GM21423 (cell line): ENCODE results near the gene LUC7L.
A peak's percentile ranks its signal among the peaks of the same experiment; 100 is the strongest.
"Not testable (repeated sequence)": the region's sequence is repeated elsewhere in the genome, so short reads cannot be mapped to it uniquely, and the experiment has no call there.

Experiments
- ATAC-seq: cut with Tn5 transposase; IDR thresholded peaks from one replicate; pipeline ENCODE4 v1.9.1; 2021; ENCODE audit warnings: mild to moderate bottlenecking, moderate library complexity; ENCODE audit not compliant: unreplicated experiment

LUC7L gene

DNA sequence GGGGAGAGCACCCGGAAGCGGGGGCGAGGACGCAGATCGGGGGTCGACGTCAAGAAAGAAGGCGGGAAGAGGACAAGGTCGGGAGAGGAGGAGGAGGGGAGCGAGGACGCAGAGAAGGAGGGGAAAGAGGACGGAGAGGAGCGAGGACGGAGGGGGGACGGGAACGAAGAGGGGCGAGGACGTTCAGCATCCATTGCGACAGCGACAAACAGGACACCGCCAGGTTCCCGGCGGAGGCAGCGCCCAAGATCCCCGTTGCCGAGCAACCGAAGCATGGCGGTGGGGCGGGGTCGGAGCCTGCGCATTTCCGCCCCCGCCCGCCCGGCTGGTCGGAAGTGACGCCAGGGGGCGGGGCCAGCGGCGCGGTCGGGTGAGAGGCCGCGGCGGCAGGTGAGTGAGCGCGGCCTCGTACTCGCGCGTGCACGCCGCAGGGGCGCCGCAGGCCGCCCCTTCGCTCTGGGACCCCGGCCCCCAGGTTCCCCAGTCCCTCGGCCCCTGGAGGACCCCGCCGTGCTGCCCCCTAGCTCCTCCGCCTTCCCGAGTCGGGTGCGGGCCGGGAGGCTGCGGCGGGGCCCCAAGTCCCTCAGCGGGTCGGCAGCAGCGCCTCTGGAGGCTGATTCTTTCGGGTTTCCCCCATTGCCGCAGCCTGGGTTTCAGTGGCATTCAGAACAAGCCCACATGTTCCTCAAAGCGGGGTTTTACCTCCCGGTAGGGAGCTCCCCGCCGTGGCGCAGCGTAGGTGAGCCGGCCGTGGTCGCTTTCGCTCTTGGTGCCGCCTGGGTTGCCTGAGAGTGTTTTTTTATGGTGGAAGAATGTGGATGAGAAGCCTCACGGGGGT lies 5.4 kb upstream of the LUC7L start, which contains the start of gene FAM234A:
FAM234A (plus strand) TSS at position 354 of the 838 bp plus-strand sequence. CDS start 19,593 bp downstream, outside the sequence.
- peak; percentile 82 for ATAC-seq

DNA sequence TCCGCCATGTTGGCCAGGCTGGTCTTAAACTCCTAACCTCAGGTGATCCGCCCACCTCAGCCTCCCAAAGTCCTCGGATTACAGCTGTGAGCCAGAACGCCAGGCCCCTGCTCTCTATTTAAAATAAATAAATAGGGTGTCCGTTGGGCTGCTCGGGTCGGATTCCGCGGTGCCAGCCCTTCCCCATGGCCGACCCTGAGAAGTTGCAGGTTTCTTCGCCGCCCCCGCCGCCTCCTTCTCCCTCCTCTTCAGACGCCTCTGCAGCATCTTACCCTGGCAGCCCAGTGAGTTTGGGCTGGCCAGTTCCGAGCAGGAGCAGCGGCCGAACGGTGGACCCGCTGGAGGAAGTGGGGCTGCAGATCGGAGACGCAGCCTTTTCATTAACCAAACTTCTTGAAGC lies 1.7 kb upstream of the LUC7L start:
- ATAC-seq: no peak

DNA sequence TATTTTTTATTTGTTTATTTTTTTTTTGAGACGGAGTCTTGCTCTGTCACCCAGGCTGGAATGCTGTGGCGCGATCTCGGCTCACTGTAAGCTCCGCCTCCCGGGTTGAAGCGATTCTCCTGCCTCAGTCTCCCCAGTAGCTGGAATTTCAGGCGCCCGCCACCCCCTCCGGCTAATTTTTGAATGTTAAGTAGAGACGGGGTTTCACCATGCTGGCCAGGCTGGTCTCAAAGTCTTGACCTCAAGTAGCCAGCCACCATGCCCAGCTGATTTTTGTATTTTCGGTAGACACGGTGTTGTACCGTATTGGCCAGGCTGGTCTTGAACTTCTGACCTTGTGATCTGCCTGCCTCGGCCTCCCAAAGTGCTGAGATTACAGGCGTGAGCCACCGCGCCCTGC lies 1.1 kb upstream of the LUC7L start:
- ATAC-seq: not testable (repeated sequence)

DNA sequence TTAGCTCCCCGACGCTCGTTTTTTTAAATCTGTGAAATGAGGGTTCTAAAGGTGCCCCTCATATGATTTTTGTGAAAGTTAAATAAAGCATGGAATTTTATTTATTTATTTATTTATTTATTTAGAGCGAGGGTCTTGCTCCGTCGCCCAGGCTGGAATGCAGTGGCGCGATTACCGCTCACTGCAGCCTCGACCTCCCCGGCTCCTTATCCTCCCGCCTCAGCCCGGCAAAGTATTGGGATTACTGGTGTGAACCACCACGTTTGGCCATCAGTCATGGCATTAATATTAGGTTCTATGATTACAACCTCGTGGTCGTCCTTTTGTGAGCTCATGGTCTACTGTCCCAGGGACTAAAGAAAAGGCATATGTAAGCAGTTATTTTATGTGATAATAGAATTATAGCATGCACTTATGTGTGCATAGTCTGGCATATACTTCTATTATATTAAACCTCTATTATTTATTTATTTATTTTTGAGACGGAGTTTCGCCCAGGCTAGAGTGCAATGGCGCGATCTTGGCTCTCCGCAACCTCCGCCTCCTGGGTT lies 557 bp upstream of the LUC7L start:
- no peak for ATAC-seq

DNA sequence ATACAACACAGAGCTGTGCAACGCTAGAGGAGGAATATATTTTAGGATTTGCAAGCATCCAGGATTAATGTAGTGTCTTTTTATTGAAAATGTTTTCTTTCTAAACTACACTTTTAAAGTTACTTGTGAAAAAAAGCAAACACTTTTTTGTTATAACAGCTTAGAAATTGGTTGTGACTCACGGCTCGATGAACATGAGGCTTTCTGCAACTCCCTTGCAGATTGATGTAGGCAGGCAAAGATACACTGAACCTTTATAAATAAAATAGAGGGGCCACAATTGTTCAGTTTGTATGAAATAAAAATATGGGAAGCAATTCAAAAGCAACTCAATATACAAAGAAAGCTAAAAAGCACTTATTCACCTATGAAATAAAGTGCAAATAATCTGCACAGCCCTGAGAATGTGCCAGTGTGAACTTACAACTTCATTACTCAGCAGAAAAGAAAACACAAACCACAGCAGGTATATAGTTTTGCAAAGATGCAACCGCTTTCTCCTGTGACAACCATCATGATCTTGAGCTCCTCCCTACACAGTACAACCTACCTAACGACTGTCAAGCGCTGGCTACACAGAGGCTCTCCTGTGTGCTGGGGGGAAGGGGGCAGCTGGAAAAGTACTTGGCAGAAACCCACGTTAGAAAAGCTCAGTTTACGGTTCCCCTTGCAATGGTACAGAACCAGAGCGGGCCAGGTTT lies 948 bp downstream of the LUC7L start:
- ATAC-seq: peak; percentile 4

DNA sequence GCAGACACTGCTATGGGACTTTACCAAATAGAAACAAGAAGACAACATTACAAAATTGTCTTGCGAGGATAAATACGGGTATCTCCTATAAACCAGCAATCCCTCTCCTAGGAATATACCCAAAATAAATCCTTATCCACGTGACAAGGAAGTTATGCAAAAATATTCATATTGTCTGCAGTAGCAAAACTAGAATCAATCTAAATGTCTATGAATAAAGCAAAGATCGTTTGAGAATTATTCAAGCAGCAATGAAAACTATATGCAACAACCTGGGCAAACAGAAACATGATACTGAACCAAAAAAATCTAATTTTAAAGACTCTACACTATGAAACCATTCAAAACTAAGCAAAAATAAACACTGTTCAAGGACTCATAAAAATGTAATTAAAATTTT lies 9.2 kb downstream of the LUC7L start:
- ATAC-seq: no peak

DNA sequence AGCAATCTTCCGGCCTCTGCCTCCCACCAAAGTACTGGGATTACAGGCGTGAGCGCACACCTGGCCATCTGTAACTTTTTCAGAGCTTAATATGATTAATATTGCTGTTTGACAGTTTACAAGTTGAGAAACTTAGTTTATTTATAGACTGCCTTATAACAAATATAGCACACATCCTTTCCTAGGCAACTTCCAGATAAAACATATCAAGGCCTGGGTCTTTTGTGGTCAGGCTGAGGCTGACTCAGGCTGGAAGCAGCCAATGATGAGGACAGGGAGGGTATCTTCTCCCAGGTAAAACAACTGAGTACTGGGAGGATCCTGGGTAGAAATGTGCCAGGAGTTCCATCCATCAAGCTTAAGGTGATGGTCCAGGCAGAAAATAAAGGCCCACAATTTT lies 16.2 kb downstream of the LUC7L start:
- ATAC-seq: no peak

DNA sequence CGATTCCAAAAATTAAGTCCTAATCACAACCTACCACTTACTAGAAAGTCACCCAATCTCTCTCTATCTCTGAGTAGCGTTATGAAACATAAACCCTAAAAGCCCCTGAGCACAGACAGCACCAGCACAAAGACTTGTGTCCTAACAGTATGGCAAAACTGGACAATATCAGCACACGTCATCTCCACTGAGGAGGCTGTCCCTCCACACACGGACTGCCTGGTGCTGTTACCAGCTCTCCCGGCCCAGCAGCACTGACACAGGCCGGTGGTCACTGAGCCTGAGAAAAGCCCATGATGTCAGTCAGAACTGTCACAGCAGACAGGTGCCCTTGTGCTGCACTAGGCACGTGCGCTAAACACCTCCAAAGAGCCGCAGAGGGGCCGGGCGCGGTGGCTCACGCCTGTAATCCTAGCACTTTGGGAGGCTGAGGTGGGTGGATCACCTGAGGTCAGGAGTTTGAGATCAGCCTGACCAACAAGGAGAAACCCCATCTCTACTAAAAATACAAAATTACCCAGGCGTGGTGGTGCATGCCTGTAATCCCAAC lies 17.5 kb downstream of the LUC7L start:
- ATAC-seq: not testable (repeated sequence)

DNA sequence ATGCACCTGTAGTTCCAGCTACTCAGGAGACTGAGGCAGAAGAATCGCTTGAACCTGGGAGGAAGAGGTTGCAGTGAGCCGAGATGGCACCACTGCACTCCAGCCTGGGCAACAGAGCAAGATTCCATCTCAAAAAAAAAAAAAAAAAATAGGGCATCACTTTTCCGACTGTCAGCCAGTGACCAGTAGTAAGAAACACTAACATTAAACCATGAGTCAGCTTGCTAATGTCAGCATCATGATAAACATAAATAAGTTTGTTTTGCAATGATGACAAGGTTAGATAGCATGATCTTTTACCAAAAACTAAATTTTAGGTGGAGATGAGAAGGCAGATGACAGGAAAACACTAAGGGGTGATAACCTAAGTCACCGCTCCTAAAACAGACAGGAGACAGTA lies 19.9 kb downstream of the LUC7L start:
- ATAC-seq: not testable (repeated sequence)

DNA sequence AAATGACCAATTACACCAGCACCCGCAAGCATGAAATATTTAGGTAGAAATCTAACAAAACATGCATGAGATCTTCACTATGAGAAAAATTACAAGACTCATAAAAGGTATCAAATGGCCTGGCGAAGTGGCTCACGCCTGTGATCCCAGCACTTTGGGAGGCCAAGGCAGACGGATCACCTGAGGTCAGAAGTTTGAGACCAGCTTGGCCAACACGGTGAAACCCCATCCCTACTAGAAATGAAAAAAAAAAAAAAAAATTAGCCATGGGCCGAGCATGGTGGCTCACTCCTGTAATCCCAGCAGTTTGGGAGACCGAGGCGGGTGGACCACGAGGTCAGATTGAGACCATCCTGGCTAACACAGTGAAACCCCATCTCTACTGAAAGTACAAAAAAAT lies 25.2 kb downstream of the LUC7L start:
- ATAC-seq: not testable (repeated sequence)

DNA sequence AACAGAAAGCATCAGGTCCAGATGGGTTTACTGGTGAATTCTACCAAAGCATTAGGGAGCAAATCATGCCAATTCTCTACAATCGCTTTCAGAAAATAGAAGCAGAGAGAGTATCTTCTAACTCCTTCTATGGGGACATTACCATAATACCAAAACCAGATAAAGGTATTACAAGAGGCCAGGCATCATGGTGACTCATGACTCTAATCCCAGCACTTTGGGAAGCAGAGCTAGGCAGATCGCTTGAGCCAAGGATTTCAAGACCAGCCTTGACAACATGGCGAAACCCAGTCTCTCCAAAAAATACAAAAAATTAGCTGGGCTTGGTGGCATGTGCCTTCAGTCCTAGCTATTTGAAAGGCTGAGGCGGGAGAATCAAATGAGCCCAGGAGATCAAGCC lies 26.0 kb downstream of the LUC7L start:
- ATAC-seq: no peak

DNA sequence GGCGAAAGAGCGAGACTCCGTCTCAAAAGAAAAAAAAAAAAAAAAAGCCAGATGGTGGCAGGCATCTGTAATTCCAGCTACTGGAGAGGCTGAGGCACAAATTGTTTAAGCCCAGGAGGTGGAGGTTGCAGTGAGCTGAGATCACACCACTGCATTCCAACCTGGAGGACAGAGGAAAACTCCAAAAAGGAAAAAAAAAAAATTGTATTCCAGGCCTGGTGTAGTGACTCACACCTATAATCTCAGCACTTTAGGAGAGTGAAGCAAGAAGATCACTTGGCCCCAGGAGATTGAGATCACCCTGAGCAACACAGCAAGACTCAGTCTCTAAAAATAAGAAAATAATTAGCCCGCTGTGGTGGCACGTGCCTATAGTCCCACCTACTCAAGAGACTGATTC lies 28.9 kb downstream of the LUC7L start:
- no peak for ATAC-seq

DNA sequence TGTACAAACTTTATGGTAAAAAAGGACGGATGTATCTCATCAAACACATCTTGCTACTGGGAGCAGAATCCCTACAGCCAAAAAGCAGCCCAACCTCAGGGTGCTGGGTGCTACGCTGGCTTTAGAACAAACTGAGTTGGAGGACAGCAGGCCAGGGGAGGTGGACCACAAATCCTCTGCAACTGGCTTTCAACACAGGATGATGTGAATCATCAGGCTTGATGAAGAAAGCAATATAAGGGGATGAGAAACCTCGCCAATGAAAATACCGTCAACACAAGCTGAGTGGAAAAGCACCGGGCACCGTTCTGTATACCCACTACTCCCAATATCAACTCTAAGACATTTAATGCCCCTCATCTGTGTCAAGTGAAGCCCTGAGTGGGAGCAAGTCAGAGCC lies 34.7 kb downstream of the LUC7L start:
- ATAC-seq: no peak

DNA sequence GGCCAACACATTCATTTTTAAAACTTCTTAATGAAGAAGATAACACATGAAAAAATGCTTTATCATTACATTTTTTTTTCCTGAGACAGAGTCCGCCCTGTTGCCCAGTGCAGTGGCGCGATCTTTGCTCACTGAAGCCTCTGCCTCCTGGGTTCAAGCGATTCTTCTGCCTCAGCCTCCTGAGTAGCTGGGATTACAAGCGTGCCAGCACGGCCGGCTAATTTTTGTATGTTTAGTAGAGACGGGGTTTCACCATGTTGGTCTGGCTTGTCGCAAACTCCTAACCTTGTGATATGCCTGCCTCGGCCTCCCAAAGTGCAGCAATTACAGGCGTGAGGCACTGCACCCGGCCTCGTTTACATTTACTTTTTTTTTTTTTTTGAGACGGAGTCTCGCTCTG lies 35.8 kb downstream of the LUC7L start:
- no peak for ATAC-seq

DNA sequence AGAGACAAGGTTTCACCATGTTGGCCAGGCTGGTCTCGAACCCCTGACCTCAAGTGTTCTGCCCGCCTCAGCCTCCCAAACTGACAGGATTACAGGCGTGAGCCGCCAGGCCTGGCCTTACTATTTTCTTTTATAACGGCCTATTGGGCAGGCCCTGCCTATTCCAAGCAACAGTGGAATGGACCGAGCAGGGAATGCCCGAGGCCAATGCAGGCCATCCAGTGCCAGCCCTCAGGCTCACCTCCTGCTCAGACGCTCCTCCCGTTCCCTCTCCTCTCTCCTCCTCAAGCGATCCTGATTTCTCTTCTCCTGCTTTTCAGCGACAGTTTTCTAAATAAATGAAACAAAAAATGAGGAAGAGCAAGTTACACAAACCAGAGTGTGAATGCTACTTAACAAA lies 36.6 kb downstream of the LUC7L start:
- ATAC-seq: no peak

DNA sequence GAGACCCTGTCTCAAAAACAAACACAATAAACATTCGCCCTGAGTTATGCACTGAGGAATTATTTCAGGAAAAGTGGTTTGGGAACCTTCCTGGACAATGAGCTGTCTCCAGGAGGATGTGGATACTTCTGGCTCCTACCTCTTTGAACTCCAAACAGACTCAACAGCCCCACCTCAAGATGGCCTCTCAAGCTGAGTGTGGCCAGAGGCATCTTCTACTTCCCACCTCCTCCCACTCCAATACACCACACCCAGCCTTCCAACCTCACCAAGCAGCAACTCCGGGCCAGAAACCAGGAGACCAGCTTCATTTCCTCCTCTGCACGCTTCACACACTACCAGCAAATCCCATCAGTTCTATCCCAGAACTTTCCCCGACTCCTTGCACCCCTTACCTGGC lies 37.4 kb downstream of the LUC7L start:
- ATAC-seq: no peak

DNA sequence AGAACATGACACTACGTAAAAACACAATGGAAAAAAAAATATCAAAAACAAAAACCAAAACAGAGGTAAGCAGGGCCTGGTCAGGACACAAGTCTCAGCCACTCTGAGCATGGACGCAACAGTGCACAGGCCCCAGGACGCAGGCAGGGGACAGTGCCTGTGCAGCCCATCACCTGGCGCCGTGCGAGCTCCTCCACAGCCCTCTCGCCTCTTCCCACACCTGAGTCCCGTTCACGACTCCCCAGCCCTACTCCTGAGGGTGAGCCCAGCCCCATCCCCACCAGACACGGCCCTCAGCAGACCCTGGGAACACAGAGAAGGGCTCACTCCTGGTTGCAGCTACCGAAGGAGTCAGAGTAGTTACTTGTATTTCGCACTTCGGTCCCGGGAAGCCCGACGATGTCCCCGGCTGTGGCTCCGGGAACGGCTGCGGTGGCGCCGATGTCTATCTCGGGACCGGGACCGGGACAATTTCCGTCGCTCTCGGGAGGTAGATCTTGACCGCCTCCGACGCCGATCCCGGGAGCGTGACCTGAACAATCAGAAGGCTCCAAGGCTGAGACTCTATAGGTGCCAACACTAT lies 39.6 kb downstream of the LUC7L start:
- no peak for ATAC-seq

DNA sequence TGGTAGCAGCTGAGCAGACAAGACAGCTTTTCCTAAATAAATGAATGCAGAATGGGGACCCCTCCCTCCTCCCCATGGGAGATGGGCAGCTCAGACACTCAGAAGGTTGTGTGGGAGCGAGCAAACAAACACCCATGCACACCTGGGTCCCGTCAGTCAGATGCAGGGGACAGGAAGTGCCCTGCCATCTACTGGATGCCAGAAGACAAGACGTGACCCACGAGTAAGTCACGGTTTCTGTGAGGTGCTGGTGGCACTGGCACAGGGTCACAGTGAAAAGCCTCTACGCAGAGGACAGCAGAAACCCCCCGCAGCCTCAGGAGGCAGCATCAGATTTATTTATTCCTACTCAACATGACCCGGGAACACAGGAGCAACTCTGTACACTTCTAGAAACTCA lies 40.6 kb downstream of the LUC7L start:
- no peak for ATAC-seq

DNA sequence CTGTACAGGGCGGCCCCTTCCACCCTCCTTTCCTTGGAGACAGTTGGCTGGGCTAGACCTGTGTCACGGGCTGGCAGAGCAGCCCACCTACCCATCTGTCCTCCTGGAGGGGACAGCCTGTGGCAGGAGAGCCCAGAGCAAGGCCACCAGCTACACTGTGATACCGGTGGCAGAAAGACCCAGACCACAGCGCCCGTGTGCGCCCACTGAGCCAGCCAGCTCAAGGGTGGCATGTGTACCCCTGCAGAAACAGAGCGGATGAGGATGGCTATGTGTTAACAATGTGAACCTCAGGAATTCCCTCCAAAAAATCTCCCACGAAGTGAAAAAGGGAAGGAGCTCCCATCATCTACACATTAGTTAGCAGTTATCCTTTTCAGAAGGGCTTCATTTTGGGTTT lies 41.9 kb downstream of the LUC7L start:
- no peak for ATAC-seq

DNA sequence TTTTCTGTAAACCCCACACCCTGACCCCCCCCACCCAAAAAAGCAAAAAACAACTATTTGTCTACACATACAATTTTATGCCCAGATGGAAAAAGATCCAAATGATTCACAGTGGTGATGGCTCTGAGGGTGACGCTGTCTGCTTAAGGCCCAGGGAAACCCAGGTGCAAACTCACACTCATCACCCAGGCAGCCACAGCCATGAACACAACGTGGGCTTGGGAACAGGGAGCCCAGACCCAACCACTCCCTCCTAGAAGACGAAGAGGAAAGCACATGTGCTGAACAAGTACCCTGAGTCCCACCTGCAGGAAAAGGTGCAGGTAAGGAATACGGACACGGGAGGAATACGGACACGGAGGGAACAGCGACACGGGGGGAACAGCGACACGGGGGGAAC lies 43.6 kb downstream of the LUC7L start:
- ATAC-seq: no peak

DNA sequence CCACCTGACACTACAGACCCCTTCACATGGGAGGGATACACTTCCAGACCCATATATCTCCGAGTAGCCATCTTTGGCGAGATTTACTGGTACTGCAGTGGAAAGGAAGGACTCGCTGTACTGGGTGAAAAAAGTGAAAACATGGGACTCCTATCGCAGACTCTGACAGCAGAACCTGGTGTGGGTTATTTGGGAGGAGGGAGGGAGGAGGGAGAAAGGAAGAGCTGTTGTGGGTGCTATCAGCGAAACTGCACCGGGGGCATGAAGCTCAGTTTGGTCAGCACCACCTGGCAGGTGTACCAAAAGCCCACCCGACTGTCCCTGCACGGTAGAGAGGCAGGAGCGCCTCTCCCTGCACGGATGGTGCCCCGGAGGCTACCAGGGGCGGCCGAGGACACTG lies 44.0 kb downstream of the LUC7L start:
- no peak for ATAC-seq
